ENCODE data around the gene LTBP1.

GRCh38 chr2:33395034-33395433, 448.3 kb downstream of the LTBP1 start:
- no peak for TF ChIP-seq POLR2AphosphoS5 (IDR thresholded peaks at IDR 0.05; ENCODE audit: low read depth, low read length)
- TF ChIP-seq POLR2A (IDR thresholded peaks at IDR 0.05; ENCODE audit: low read depth, low read length): no peak

All from GM12892 (cell line).